Endothelial cell (in vitro differentiated cells): ENCODE results near the gene GGTA1. TPM values are rescaled to one million over a fixed set of nuclear protein-coding genes. Genes with fewer than 3 reads are reported as not detected.

Experiments
- DNase-seq: peaks from one replicate; pipeline ENCODE4 v3.0.0; 2021; ENCODE audit warnings: low spot score
- H3K27ac Mint-ChIP-seq: one replicate; pipeline ENCODE4 v1.8.0; 2021; ENCODE audit warnings: mixed read lengths, inconsistent platforms; ENCODE audit not compliant: unreplicated experiment
- H3K27me3 Mint-ChIP-seq: one replicate; pipeline ENCODE4 v1.8.0; 2021; ENCODE audit warnings: mild to moderate bottlenecking, moderate library complexity, mixed read lengths, inconsistent platforms; ENCODE audit not compliant: unreplicated experiment
- H3K36me3 Mint-ChIP-seq: one replicate; pipeline ENCODE4 v1.8.0; 2021; ENCODE audit warnings: mild to moderate bottlenecking, low read depth, mixed read lengths, inconsistent platforms; ENCODE audit not compliant: unreplicated experiment
- H3K4me1 Mint-ChIP-seq: one replicate; pipeline ENCODE4 v1.8.0; 2021; ENCODE audit warnings: mild to moderate bottlenecking, mixed read lengths, inconsistent platforms; ENCODE audit not compliant: unreplicated experiment
- H3K4me3 Mint-ChIP-seq: one replicate; pipeline ENCODE4 v1.8.0; 2021; ENCODE audit warnings: mild to moderate bottlenecking, mixed read lengths, inconsistent platforms; ENCODE audit not compliant: unreplicated experiment
- H3K9me3 Mint-ChIP-seq: one replicate; pipeline ENCODE4 v1.8.0; 2021; ENCODE audit warnings: mixed read lengths, inconsistent platforms; ENCODE audit not compliant: unreplicated experiment
- total RNA-seq: library from RNA; stranded (reverse); fragmentation: NEBNext Ultra II Directional; extraction: Animal tissue kit (Norgen Biotek cat#: 25700); gene quantifications from one replicate; pipeline ENCODE4 v1.2.1, GENCODE V29; 2021; ENCODE audit not compliant: unreplicated experiment
- TF ChIP-seq, protein P1 (sequence below): fragments of 200-600 bp; sonication (generic); IDR thresholded peaks from one replicate; pipeline ENCODE4 v1.5.0; 2021; ENCODE audit warnings: antibody characterized with exemption; ENCODE audit not compliant: unreplicated experiment

Gene GGTA1
- total RNA-seq, 1 donor from 2014 or later, result 19.7 TPM

DNA sequence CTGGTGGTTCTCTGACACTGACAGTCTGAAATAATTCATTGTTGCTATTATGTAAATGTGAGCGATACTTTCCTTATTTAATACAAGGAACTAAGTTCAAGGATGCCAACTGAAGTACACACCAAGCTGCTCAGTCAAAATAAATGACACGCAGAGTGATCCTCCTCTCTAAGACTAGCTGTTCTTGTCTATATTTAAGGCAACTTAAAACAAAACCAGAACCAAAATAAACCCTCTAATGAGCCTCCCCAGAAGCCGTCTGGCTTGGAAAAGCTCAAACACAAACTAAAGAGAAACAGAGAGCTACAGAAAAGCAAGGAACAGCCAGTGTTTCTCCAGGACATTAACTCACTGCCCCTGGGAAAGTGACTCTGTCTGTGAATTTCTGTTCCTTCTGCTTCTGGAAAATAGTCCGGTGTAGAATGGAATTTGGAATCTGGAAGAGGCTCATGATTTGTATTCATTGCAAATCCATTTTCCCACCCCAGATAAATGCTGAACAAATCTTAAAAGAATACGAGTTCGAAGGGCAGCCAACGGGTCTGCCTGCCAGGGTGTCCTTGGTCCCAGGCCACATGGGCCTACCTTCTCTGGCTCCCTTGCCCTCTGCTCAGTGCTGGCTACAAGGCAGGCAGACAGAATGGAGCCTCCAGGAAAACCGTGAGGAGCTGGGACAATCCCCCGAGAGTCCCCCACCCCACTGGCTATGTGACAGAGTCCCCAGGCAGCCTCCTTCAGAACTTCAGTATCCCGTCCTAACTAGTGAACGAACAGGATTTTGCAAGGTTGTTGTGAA is 14.8 kb downstream of the GGTA1 start:
- Mint-ChIP-seq H3K4me3 (no peak overlapping the region), H3K9me3 (no peaks in the 10 kb centered on the region), H3K27ac (no peak overlapping the region), H3K4me1 (peaks cover 34% of the 10 kb centered on the region), H3K27me3 (peaks cover 1% of the 10 kb centered on the region), H3K36me3 (no peaks in the 10 kb centered on the region)
- no peak for DNase-seq
- TF ChIP-seq, protein P1, sequence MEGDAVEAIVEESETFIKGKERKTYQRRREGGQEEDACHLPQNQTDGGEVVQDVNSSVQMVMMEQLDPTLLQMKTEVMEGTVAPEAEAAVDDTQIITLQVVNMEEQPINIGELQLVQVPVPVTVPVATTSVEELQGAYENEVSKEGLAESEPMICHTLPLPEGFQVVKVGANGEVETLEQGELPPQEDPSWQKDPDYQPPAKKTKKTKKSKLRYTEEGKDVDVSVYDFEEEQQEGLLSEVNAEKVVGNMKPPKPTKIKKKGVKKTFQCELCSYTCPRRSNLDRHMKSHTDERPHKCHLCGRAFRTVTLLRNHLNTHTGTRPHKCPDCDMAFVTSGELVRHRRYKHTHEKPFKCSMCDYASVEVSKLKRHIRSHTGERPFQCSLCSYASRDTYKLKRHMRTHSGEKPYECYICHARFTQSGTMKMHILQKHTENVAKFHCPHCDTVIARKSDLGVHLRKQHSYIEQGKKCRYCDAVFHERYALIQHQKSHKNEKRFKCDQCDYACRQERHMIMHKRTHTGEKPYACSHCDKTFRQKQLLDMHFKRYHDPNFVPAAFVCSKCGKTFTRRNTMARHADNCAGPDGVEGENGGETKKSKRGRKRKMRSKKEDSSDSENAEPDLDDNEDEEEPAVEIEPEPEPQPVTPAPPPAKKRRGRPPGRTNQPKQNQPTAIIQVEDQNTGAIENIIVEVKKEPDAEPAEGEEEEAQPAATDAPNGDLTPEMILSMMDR, result no peak

DNA sequence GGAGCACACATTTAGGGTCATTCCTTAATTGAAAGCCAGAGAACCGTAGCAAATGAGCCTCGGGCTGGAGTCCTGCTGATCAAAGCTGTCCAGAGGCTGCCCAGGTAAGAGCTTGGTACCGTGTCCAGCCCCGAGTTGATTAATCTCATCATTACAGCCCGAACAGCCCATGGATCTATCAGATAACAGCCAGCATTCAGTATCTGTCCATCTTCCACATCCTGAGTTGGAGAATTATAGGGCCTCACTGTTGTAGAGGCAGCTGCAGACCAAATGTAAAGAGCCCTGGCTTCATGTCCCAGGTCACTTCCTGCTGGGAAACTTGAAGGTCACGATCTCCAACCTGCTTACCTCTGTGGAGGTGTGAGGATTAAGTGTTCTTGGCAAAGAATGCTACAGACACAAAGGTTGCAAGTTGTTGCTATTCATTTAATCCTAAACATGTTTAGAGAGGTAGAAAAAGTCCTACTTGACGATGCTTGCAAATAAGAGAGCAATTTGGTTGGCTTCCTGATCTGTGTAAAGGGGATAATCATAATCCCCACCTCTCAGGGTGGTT is 16.1 kb downstream of the GGTA1 start:
- Mint-ChIP-seq H3K36me3 (no peaks in the 10 kb centered on the region), H3K4me3 (no peak overlapping the region), H3K27ac (no peak overlapping the region), H3K9me3 (no peaks in the 10 kb centered on the region), H3K27me3 (peaks cover 1% of the 10 kb centered on the region), H3K4me1 (peaks cover 27% of the 10 kb centered on the region)
- DNase-seq, result no peak
- TF ChIP-seq, protein P1, result no peak

DNA sequence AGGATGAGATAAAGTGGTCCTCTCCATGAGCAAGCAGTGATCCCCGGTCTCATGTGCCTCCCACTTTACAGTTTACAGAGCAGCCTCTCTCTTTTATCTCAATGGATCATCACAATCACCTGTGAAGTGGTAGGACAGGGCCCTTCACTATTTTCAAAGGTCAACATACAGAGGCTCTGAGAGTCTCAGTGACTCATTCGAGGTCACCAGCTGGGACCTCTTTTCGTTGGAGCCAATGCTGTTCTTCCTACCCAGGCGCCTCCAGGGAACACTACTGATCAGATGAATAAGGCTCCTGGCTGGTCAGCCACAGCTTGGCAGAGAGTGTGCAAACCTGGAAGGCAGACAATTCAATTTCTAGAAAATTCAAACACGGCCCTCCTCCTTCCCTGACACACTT is 16.6 kb downstream of the GGTA1 start:
- DNase-seq, result no peak
- H3K36me3 Mint-ChIP-seq, result no peaks in the 10 kb centered on the region
- no peak overlapping the region for H3K4me3 Mint-ChIP-seq
- TF ChIP-seq, protein P1, result no peak
- no peak overlapping the region for H3K27ac Mint-ChIP-seq
- peaks cover 32% of the 10 kb centered on the region for H3K4me1 Mint-ChIP-seq
- H3K27me3 Mint-ChIP-seq, result peaks cover 1% of the 10 kb centered on the region
- H3K9me3 Mint-ChIP-seq, result no peaks in the 10 kb centered on the region

DNA sequence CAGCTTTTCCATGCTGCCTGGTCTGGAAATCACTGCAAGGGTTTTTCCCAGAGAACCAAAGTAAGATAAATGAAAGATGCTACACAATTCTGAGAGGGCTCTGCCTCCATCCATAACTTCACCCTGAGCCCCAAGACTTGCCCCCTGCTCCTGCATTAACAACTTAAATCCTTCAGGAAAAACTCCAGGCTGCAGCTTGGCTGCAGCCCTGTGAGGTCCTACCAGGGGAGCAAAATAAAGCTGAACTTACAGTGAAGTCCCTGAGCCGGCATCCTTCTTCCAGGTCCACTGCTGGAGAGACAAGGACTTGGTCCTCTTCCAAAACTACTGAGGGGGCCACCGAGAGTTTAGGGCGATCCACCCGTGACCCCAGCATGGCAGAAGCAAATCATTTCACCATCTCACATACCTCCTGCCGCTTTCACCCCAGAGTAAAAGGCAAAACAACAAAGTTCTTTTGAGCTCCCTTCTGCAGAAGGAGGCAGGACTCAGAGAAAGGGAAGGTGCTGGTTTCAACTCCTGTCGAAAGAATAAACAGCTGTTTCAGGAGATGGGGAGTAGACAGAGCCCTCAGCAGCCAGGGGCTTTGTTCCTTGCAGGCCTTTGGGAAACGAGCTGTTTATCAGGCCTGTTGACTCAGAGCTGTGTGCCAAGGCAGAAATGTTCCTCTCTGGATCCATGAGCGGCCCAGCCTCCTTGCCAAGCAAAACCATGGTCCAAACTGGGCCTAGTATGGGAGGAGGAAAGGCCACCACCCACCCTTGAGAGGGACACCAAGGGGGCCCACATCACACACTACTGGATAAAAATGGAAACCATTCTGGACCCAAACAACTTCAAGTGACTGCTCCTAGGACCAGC is 20.6 kb downstream of the GGTA1 start:
- Mint-ChIP-seq H3K4me1 (peaks cover 14% of the 10 kb centered on the region), H3K9me3 (no peaks in the 10 kb centered on the region), H3K27me3 (no peaks in the 10 kb centered on the region), H3K36me3 (peaks cover 5% of the 10 kb centered on the region), H3K4me3 (no peak overlapping the region), H3K27ac (no peak overlapping the region)
- TF ChIP-seq, protein P1, result no peak
- DNase-seq, result no peak
